MG63 (cell line): ENCODE data around the gene KCND1. TPM values are rescaled to one million over a fixed set of nuclear protein-coding genes. Genes with fewer than 3 reads are reported as not detected.

Experiments used
- total RNA-seq: library from RNA; depleted of rRNA; stranded (reverse); fragments of >200 nt; shearing (Covaris generic); gene quantifications from 2 replicates; pipeline ENCODE4 v1.2.3, GENCODE V29; 2014; ENCODE audit warnings: low replicate concordance; rRNA removed

KCND1 gene
- total RNA-seq, 1 experiment from 2014 or later = 0.23 TPM

Other genes starting within 250 kb of the KCND1 start
- gene GLOD5, start 210.1 kb downstream of the KCND1 start, total RNA-seq = not detected in 2 replicates
- not detected in 2 replicates for gene GATA1, start 185.3 kb downstream of the KCND1 start, total RNA-seq
- gene HDAC6, start 169.8 kb downstream of the KCND1 start, total RNA-seq = 16.1 and 46.1 TPM in 2 replicates
- gene ERAS, start 145.3 kb downstream of the KCND1 start, total RNA-seq = not detected in 2 replicates
- gene PCSK1N, start 136.2 kb downstream of the KCND1 start, total RNA-seq = 0.72 and 6.1 TPM in 2 replicates
- gene TIMM17B, start 74.1 kb downstream of the KCND1 start, total RNA-seq = 74.1 and 76.5 TPM in 2 replicates
- gene PQBP1, start 73.9 kb downstream of the KCND1 start, total RNA-seq = 117 and 168 TPM in 2 replicates
- gene SLC35A2, start 60.2 kb downstream of the KCND1 start, total RNA-seq = 16.6 and 25.9 TPM in 2 replicates
- gene PIM2, start 52.8 kb downstream of the KCND1 start, total RNA-seq = 1.6 and 1.9 TPM in 2 replicates
- 21.9 and 27.4 TPM in 2 replicates for gene OTUD5, start 14.2 kb downstream of the KCND1 start, total RNA-seq
- 15.7 and 20.3 TPM in 2 replicates for gene GRIPAP1, start 30.4 kb upstream of the KCND1 start, total RNA-seq
- 41.4 and 49.3 TPM in 2 replicates for gene TFE3, start 71.5 kb upstream of the KCND1 start, total RNA-seq
- 0.30 and 0.59 TPM in 2 replicates for gene CCDC120, start 87.2 kb upstream of the KCND1 start, total RNA-seq
- gene PRAF2, start 102.2 kb upstream of the KCND1 start, total RNA-seq = 1.9 TPM in 1 of 2 replicates, not detected in the other
- gene WDR45, start 108.0 kb upstream of the KCND1 start, total RNA-seq = 35.9 and 43.1 TPM in 2 replicates
- gene GPKOW, start 151.9 kb upstream of the KCND1 start, total RNA-seq = 30.1 and 38.4 TPM in 2 replicates
- gene MAGIX, start 190.9 kb upstream of the KCND1 start, total RNA-seq = 1.1 and 3.2 TPM in 2 replicates
- 114 and 139 TPM in 2 replicates for gene PLP2, start 200.1 kb upstream of the KCND1 start, total RNA-seq
- gene PRICKLE3, start 214.5 kb upstream of the KCND1 start, total RNA-seq = 1.2 and 8.3 TPM in 2 replicates
- gene SYP, start 228.3 kb upstream of the KCND1 start, total RNA-seq = 0.17 and 0.63 TPM in 2 replicates